ENCODE results near the gene MAGEA8. TPM values are rescaled to one million over a fixed set of nuclear protein-coding genes. Genes with fewer than 3 reads are reported as not detected.
"Not testable (repeated sequence)": the region's sequence is repeated elsewhere in the genome, so short reads cannot be mapped to it uniquely, and the experiment has no call there.

Gene MAGEA8, protein sequence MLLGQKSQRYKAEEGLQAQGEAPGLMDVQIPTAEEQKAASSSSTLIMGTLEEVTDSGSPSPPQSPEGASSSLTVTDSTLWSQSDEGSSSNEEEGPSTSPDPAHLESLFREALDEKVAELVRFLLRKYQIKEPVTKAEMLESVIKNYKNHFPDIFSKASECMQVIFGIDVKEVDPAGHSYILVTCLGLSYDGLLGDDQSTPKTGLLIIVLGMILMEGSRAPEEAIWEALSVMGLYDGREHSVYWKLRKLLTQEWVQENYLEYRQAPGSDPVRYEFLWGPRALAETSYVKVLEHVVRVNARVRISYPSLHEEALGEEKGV
- not detected for polyA plus RNA-seq (2013, experiment 1 of 2; ENCODE audit: insufficient read length)
- not detected for polyA plus RNA-seq (2013, experiment 2 of 2; ENCODE audit: insufficient read length)

DNA sequence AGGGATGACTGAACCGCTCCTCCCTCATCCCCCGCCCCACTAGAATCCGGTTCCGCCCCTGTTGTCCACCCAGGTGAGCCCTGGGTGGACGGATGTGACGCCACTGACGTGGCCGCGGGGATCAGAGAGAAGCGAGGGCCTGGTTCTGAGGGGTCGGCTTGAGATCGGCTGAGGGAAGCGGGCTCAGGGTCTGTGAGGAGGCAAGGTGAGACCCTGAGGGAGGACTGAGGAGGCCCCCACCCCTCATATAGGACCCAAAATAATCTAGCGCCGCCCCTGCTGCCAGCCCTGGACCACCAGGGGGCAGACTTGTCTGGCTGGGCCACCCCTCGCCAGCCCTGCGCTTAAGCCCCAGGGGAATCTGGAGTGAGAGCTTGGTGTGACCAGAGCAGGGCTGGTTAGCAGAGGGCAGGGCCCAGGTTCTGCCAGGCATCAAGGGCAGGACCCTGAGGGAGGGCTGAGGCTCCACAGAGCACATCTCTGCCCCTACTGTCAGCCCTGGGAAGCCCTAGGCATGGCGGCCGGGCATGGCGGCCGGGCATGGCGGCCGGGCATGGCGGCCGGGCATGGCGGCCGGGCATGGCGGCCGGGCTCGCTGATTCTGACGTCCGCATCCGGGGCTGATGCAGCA lies at the start of gene MAGEA8:
Gene MAGEA8, plus strand, starts transcription at position 103 of the 631 bp plus-strand sequence. CDS start 3,090 bp downstream, outside the sequence.
- DNase-seq: no peak

DNA sequence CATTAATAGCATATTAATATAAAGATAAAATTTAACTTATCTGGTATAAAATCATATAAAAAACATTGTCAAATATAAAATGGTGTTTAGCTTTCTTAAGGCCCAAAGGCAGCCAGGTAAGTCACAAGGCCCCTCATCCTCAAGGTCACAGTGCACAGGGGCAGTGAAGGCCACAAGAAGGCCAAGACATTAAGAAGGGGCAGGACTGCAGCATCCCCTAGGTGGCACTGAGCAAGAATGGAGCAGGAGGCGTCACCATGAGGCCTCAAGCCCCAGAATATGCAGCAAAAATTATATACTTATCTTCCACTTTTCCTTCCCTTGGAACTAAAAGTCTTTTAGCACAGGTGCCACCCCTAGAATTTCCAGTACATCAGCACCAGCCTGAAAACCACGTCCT lies 49.5 kb upstream of the MAGEA8 start:
- DNase-seq: no peak

DNA sequence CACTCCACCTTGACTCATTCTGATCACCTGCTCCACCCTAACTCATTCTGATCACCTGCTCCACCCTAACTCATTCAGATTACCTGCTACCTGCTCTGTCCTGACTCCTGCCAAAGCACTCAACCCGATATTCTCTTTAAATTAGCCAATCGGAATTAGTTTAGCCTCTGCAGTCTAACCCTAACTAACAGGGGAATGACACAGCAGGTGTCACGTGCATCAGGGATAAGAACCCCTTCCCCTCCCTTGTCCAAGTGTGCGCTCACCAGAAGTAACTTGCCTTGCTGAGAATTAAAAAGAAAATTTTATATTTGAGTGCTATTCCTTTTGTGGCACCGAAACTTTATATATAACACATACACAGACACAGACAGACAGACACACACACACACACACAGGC lies 44.3 kb upstream of the MAGEA8 start:
- DNase-seq: not testable (repeated sequence)

DNA sequence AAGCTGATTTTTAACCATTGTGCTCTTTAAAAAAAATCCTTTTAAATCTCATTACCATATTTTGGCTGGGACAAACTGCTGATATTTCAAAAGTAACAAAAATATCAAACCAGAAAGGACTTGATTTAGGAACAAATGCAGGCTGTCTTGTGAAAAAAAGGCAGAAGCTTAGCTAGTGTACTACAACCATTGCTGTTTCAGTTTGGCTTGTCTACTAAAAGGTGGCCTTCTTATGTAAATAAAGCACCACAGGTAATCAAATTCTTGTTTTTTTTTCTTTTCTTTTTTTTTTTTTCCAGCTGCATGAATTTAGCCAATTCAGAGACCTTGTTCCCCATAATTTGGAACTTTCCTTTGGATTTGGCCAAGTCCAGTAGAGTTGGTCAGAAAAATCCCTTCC lies 43.8 kb upstream of the MAGEA8 start:
- DNase-seq: no peak

DNA sequence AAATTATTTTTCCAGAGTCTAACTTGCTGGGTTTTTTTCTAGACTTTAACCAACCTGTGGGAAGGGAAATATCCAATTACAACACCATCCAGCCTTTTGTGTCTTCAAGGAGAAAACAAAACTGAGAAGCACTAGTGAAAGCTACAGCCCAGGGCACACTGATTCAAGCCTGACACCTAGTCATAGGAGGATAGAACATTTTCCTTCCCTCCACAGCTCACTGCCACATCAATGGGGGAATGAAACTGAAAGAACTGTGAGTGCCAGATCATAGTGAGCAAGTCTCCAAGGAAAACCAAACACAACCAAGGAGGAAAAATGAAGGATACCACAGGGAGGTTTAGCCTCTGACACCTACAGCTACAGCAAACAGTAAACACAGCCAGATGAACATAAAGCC lies 43.3 kb upstream of the MAGEA8 start:
- DNase-seq: no peak

DNA sequence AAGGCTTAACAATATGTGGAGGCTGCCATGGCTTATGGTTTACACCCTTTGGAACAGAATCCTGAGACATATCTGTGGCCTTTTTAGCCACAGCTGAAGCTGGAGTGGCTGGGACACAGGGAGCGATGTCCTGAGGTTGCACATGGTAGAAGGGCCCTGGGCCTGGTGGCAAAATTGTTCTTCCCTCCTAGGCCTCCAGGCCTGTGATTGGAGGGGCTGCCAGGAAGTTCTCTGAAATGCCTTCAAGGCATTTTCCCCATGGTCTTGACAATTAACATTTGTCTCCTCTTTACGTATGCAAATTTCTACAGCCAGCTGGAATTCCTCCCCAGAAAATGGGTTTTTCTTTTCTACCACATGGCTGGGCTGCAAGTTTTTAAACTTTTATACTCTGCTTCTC lies 39.1 kb upstream of the MAGEA8 start:
- no peak for DNase-seq

DNA sequence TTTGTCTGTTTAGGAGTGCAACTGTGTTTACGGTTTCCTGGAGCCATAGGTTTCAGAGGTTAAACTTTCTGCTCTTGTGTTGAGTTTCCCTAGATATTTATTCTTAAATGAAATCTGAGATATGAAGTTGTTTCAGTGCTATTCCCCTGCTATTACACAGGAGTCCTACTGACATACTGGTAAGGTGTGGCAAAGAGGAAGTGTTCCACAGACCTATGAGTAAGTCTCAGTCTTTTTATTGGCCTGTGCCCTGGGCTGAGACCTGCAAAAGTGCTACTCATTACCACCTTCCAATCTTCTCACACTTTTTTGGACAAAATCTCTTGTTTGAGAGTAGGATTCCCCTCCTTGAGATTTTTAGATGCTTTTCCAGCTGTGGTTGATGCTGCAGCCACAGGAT lies 35.6 kb upstream of the MAGEA8 start:
- no peak for DNase-seq

DNA sequence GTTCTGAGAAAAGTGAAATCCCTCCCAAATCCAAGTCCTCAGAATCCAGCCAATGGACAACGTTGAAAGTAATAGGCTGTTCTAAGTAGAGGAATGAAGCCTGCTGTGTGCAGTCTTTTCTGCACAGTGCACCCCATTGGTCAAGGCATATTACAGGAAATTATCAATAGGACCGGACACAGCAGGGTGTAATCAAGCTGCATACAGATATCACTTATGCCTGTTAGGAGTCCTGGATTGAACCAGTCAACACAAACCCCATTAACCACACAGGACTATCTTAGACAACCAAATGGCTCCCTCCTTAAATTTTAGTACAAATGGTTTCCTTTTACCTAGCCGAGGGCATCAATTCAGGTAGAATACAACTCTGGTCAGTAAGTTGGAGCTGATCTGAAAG lies 34.2 kb upstream of the MAGEA8 start:
- DNase-seq: no peak

DNA sequence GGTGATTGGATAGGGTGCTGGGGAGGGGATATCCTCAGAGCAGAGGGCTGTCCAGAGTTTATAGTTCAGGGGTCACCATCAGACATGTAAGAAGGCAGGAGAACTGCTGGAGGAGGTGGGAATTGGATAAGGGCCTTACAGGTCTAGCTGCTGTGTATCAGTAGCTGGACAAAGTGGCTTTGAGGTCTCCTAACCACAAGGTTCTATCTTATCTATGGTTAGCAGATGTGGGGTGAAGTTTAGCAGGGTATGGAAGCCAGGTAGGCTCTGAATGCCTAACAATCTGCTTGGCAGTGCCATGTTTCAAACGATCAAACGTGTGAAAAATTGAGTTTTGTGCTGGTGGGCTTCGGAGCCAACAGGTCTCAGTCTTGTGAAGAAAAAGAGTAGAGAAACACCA lies 32.1 kb upstream of the MAGEA8 start:
- DNase-seq: no peak

DNA sequence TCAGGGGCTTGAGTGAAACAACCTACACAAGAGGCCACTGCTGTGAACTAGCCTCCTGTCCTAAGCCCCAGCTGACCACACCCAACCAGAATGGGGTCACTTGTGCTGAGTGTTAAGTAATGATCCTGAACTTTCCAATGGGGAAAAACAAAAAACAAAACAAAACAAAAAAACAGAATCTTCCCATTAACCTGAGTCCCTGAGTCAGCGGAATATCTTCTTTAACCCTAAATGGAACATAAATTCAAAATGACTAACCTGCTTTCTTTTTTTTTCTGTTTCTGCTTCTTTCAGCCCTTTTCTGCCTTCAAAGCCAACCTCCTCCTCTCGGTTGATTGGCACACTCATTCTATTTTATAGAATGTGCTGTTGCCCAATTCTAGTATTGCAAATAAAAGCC lies 31.2 kb upstream of the MAGEA8 start:
- no peak for DNase-seq

DNA sequence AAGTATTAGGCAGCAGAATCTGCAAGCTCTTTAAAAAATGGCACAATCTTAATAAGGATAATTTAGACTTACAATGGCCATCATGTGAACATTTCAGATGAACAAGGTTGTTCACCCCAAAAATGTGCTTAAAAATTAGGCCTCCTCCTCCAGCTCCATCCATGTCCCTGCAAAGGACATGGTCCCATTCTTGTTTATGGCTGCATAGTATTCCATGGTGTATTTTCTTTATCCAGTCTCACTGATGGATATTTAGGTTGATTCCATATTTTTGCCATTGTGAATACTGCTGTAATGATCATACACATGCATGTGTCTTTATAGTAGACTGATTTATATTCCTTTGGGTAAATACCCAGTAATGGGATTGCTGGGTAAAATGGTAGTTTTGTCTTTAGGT lies 29.1 kb upstream of the MAGEA8 start:
- DNase-seq: no peak

DNA sequence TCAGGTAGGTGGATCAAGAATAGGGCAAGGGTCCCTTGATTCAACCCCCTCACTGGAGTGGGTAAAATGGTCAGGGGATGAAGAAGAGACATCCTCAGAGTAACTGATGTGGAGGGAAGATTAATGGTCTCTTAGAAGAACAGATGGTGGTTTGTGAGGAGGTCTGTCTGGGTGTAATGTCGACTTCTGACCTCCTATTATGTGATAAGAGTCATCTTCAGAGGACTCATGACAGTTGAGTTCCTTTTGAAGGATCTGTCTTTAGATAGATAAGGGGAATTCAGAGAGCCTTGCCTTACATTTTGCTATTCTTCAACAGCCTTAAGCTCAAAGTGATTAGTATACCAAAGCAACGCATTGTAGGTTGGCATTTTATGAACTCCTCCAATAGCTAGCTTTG lies 27.1 kb upstream of the MAGEA8 start:
- DNase-seq: no peak

DNA sequence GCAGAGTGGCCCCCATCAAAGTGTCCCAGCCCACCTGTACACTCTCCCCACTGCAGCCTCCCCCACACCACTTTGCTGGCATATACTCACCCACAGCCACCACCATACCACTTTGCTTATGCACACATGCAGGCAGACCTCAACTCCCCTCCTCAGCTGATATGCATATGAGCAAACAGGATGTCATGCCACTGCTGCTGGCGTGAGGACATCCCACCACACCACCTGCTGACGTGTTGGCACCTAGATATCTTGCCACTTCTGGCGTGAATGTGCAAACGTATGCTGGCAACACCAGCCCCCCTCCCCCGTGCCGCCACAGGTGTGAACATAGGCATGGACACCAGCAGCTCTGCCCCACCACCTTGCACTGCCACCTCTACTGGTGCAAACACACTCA lies 22.4 kb upstream of the MAGEA8 start:
- no peak for DNase-seq

DNA sequence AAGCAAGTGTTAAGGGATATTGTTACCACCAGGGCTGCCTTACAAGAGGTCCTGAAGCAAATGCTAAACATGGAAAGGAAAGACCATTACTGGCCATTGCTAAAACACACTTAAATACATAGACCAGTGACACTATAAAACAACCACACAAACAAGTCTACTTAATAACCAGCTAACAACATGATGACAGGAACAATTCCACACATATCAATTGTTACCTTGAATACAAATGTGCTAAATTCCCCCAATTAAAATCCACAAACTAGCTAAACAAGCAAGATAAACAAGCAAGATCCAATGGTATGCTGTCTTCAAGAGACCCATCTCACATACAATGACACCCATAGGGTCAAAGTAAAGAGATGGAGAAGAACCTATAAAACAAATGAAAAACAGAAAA lies 20.5 kb upstream of the MAGEA8 start:
- DNase-seq: no peak

DNA sequence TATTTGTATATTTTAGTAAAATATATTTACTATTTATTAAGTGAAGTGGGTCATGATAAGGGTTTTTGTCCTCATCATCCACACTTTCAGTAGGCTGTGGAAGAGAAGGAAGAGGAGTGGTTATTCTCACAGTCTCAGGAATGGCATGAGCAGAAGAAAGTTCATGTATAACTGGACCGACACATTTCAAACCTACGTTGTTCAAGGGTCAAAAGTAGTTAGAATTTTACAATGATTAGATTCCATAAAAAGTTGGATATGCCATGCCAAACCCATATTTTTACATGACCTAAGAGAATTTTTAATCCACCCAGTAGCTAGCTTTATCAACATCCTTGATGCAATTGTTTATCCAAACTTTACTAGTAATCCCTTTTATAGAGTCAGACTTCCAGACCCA lies 15.6 kb upstream of the MAGEA8 start:
- DNase-seq: no peak

DNA sequence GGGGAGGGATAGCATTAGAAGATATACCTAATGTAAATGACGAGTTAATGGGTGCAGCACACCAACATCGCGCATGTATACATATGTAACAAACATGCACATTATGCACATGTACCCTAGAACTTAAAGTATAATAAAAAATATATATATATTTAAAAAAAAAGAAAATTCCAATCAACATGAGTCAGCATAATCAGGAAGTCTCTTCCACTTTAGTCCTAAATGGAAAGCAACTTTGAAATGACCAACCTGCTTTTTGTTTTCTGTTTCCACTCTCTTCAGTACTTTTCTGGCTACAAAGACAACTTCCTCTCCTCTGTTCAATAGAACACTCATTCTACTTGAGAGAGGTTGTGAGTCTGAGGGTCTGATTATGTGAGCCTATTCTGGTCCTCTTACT lies 13.5 kb upstream of the MAGEA8 start:
- DNase-seq: no peak

DNA sequence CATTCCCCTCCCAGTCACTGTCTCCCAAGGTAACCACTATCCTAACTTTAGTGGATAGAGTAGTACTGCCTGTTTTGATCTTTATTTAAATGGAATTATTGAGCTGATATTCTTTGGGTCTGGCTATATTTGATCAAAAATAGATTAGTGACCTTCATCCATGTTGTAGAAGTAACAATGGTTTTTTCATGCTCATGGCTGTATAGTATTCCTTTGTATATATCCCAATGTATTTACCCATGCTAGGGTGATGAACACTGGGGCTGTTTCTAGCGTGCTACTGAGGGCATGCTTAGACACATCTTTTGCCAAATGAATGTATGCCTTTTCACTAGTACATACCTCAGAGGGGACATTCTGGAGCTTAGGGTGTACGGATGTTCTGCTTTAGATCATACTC lies 10.1 kb upstream of the MAGEA8 start:
- no peak for DNase-seq

DNA sequence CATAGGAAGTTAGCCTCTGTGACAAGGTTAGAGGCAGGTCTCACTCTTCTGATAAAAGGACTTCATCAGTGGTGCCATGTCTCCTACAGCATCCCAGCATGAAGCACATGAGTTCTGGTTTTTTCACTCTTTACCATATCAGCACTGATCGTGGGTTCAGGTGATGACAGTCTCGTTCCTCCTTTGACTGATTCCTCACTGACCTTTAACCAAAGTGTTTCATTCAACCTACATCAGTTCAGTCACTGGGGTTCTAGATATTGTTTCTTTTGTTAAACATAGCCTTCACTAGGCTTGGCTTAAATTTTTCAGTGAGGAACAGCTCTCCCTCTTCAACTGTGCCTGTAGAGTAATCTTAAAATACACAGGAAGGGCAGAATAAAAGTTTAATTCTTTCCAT lies 9.6 kb upstream of the MAGEA8 start:
- DNase-seq: no peak

DNA sequence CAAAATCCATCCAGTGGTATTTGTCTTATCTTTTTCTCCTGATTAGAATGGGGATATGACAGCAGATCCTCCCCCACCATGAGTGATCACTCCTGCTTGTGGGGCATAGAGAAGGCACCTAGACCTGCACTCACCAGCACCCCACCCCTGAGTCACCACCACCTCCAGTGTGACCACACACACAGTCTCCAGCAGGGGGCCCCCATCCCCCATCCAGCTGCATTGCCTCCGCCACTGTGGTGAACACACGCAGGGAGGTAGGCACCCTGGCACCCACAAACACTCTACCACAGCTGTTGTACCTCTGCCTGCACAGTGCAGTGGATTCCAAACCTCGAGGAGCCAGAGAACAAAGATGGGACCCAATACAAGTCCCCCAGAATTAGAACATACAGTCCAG lies 9.0 kb upstream of the MAGEA8 start:
- peak; percentile 8 for DNase-seq

DNA sequence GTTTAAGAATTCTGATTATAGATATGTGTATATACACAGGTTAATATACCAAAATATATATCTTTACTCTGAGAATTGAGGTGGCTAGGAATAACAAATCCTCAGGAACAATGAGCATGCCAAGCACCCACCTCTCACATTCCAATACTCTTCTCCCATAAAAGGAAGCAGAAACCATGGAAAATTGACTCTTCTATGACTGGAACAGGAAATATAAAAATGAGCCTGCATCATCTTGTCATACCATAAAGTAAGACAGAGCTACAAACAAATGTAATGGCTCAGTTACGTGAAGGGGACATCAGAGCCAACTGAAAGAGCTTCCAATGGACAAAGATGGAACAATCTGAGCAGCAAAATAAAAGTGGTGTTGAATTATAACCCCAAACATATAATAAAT lies 3.8 kb upstream of the MAGEA8 start:
- DNase-seq: no peak

DNA sequence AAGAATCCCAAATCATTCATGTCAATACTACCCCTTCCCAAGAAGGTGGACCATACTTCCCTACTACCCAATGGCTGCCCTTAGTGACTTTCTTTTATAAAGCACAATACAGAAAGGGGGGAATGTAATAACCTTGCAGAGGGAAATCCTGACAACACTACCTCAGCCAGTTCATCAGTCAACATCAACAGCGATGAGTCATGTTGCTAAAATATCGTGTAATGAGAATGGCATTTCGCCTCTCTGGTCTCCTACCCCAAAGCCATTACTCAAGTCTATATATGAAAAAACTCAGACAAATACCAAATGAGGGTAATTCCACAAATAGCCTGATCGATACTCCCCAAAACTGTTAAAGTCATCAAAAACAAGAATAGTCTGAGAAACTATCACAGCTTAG lies 3.3 kb upstream of the MAGEA8 start:
- peak; percentile 27 for DNase-seq

DNA sequence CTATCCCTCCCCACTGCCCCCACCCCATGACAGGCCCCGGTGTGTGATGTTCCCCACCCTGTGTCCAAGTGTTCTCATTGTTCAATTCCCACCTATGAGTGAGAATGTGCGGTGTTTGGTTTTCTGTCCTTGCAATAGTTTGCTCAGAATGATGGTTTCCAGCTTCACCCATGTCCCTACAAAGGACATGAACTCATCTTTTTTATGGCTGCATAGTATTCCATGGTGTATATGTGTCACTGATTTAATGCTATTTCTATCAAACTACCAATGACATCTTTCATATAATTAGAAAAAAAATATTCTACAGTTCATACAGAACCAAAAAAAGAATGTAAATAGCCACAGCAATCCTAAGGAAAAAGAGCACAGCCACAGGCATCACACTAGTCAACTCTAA lies 9.8 kb downstream of the MAGEA8 start:
- DNase-seq: not testable (repeated sequence)

DNA sequence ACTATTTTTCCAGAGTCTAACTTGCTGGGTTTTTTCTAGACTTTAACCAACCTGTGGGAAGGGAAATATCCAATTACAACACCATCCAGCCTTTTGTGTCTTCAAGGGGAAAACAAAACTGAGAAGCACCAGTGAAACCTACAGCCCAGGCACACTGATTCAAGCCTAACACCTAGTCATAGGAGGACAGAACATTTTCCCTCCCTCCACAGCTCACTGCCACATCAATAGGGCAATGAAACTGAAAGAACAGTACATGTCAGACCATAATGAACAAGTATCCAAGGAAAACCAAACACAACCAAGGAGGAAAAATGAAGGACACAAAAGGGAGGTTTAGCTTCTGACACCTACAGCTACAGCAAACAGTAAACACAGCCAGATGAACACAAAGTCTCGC lies 17.6 kb downstream of the MAGEA8 start:
- no peak for DNase-seq

Measured in fibroblast of skin of back (primary cell).